WTC11 (cell line): ENCODE measurements around the gene GPLD1. TPM values are rescaled to one million over a fixed set of nuclear protein-coding genes. Genes with fewer than 3 reads are reported as not detected.

Experiments used
- AFF4 ChIP-seq: sonication (generic); formaldehyde crosslinking; IDR thresholded peaks from 2 replicates; pipeline ENCODE4 v1.8.1; 2023; ENCODE audit warnings: mild to moderate bottlenecking, missing genetic modification reagents, borderline replicate concordance
- ATF3 ChIP-seq: sonication (generic); formaldehyde crosslinking; conservative IDR thresholded peaks from 2 replicates; pipeline ENCODE4 v1.8.1; 2022; ENCODE audit warnings: mild to moderate bottlenecking, missing genetic modification reagents
- CREM ChIP-seq: sonication (generic); formaldehyde crosslinking; IDR thresholded peaks from 2 replicates; pipeline ENCODE4 v1.8.1; 2022; ENCODE audit warnings: mild to moderate bottlenecking, missing genetic modification reagents, moderate library complexity
- CTCF ChIP-seq: fragments of 200-600 bp; IDR thresholded peaks from 2 replicates; pipeline ENCODE4 v1.8.0; 2022; ENCODE audit warnings: antibody characterized with exemption
- EMX1 ChIP-seq: fragments of 250-450 bp; sonication (Bioruptor Pico); IDR thresholded peaks from 2 replicates; pipeline ENCODE4 v1.8.0; 2021; ENCODE audit warnings: mild to moderate bottlenecking
- ETV6 ChIP-seq: sonication (generic); formaldehyde crosslinking; IDR thresholded peaks from 2 replicates; pipeline ENCODE4 v1.8.1; 2022; ENCODE audit warnings: mild to moderate bottlenecking, missing genetic modification reagents
- FOXJ3 ChIP-seq: sonication (generic); formaldehyde crosslinking; IDR thresholded peaks from 2 replicates; pipeline ENCODE4 v1.9.0; 2021; ENCODE audit warnings: missing genetic modification reagents, mild to moderate bottlenecking, borderline replicate concordance
- FOXK1 ChIP-seq: sonication (generic); formaldehyde crosslinking; IDR thresholded peaks from 2 replicates; pipeline ENCODE4 v1.8.0; 2022; ENCODE audit warnings: mild to moderate bottlenecking, moderate library complexity, missing genetic modification reagents
- HMGXB4 ChIP-seq: sonication (generic); formaldehyde crosslinking; IDR thresholded peaks from 2 replicates; pipeline ENCODE4 v1.8.1; 2023; ENCODE audit warnings: mild to moderate bottlenecking, moderate library complexity, missing genetic modification reagents
- IRF1 ChIP-seq: sonication (generic); formaldehyde crosslinking; IDR thresholded peaks from 2 replicates; pipeline ENCODE4 v1.8.0; 2023; ENCODE audit warnings: missing genetic modification reagents
- IRF2 ChIP-seq: sonication (generic); formaldehyde crosslinking; IDR thresholded peaks from 2 replicates; pipeline ENCODE4 v1.8.0; 2022; ENCODE audit warnings: low read depth, missing genetic modification reagents, borderline replicate concordance
- KAT7 ChIP-seq: sonication (generic); formaldehyde crosslinking; IDR thresholded peaks from 2 replicates; pipeline ENCODE4 v1.8.1; 2023; ENCODE audit warnings: missing genetic modification reagents, mild to moderate bottlenecking, borderline replicate concordance
- MXD4 ChIP-seq: fragments of 250-450 bp; sonication (Bioruptor Pico); IDR thresholded peaks from 2 replicates; pipeline ENCODE4 v1.8.0; 2021; ENCODE audit warnings: mild to moderate bottlenecking, moderate library complexity, borderline replicate concordance
- NFATC4 ChIP-seq: fragments of 250-450 bp; sonication (Bioruptor Pico); IDR thresholded peaks from 2 replicates; pipeline ENCODE4 v1.9.0; 2021; ENCODE audit warnings: mild to moderate bottlenecking
- NFE2L1 ChIP-seq: sonication (generic); formaldehyde crosslinking; IDR thresholded peaks from 2 replicates; pipeline ENCODE4 v1.8.1; 2023; ENCODE audit warnings: missing genetic modification reagents
- RELA ChIP-seq: sonication (generic); formaldehyde crosslinking; IDR thresholded peaks from 2 replicates; pipeline ENCODE4 v1.8.1; 2022; ENCODE audit warnings: missing genetic modification reagents, mild to moderate bottlenecking, borderline replicate concordance
- TEAD1 ChIP-seq: sonication (generic); formaldehyde crosslinking; IDR thresholded peaks from 2 replicates; pipeline ENCODE4 v1.8.0; 2022; ENCODE audit warnings: mild to moderate bottlenecking, missing genetic modification reagents
- USF1 ChIP-seq: sonication (generic); formaldehyde crosslinking; IDR thresholded peaks from 2 replicates; pipeline ENCODE4 v1.8.0; 2022; ENCODE audit warnings: mild to moderate bottlenecking, missing genetic modification reagents
- ZNF219 ChIP-seq: sonication (generic); formaldehyde crosslinking; IDR thresholded peaks from 2 replicates; pipeline ENCODE4 v1.8.0; 2023; ENCODE audit warnings: missing genetic modification reagents, mild to moderate bottlenecking, borderline replicate concordance
- ZNF317 ChIP-seq: sonication (generic); formaldehyde crosslinking; IDR thresholded peaks from 2 replicates; pipeline ENCODE4 v1.8.1; 2023; ENCODE audit warnings: low read depth, mild to moderate bottlenecking, moderate library complexity, missing genetic modification reagents, borderline replicate concordance
- ZNF396 ChIP-seq: fragments of 250-450 bp; sonication (Bioruptor Pico); IDR thresholded peaks from 2 replicates; pipeline ENCODE4 v1.8.0; 2021; ENCODE audit warnings: mild to moderate bottlenecking, moderate library complexity, borderline replicate concordance
- total RNA-seq: library from RNA; stranded (reverse); gene quantifications from 3 replicates; pipeline ENCODE4 v1.2.3, GENCODE V29; 2021
- TF ChIP-seq, protein P1 (sequence below): fragments of 250-450 bp; sonication (Bioruptor Pico); IDR thresholded peaks from 2 replicates; pipeline ENCODE4 v1.8.0; 2021; ENCODE audit warnings: mild to moderate bottlenecking
- TF ChIP-seq, protein P2 (sequence below): sonication (generic); formaldehyde crosslinking; IDR thresholded peaks from 2 replicates; pipeline ENCODE4 v1.8.1; 2022; ENCODE audit warnings: missing genetic modification reagents, borderline replicate concordance
- TF ChIP-seq, protein P3 (sequence below): fragments of 250-450 bp; sonication (Bioruptor Pico); IDR thresholded peaks from 2 replicates; pipeline ENCODE4 v1.9.0; 2021; ENCODE audit warnings: moderate library complexity, mild to moderate bottlenecking, inconsistent platforms, borderline replicate concordance

GPLD1 gene
- total RNA-seq, 1 experiment from 2014 or later, result 8.4 TPM

GRCh38 chr6:24494821-24495795 is 5.7 kb upstream of the GPLD1 start, which contains the start of gene ALDH5A1 (continued):
- TF ChIP-seq HMGXB4 (CRISPR knock-in tag) (peak; percentile 54), AFF4 (CRISPR knock-in tag) (no peak), FOXJ3 (CRISPR knock-in tag) (no peak), USF1 (no peak; the same call in 1 of the 2 replicates), TEAD1 (CRISPR knock-in tag) (peak; percentile 56; the same call in 1 of the 2 replicates), IRF1 (peak; percentile 47; the same call in 1 of the 2 replicates), NFE2L1 (CRISPR knock-in tag) (peak; percentile 60; the same call in 1 of the 2 replicates), CREM (CRISPR knock-in tag) (no peak), NFATC4 (CRISPR knock-in tag) (no peak), ETV6 (CRISPR knock-in tag) (0 out of 2 replicates have a peak, but pooled peaks have one; percentile 30), MXD4 (CRISPR knock-in tag) (no peak), ATF3 (no peak), KAT7 (CRISPR knock-in tag) (peak; percentile 80; the same call in 1 of the 2 replicates), ZNF317 (CRISPR knock-in tag) (no peak), FOXK1 (CRISPR knock-in tag) (no peak; the same call in 1 of the 2 replicates), ZNF396 (CRISPR knock-in tag) (no peak), CTCF (no peak), EMX1 (CRISPR knock-in tag) (no peak), ZNF219 (no peak), IRF2 (no peak), RELA (no peak)
- TF ChIP-seq, protein P1, sequence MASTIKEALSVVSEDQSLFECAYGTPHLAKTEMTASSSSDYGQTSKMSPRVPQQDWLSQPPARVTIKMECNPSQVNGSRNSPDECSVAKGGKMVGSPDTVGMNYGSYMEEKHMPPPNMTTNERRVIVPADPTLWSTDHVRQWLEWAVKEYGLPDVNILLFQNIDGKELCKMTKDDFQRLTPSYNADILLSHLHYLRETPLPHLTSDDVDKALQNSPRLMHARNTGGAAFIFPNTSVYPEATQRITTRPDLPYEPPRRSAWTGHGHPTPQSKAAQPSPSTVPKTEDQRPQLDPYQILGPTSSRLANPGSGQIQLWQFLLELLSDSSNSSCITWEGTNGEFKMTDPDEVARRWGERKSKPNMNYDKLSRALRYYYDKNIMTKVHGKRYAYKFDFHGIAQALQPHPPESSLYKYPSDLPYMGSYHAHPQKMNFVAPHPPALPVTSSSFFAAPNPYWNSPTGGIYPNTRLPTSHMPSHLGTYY, result no peak
- TF ChIP-seq, protein P2, sequence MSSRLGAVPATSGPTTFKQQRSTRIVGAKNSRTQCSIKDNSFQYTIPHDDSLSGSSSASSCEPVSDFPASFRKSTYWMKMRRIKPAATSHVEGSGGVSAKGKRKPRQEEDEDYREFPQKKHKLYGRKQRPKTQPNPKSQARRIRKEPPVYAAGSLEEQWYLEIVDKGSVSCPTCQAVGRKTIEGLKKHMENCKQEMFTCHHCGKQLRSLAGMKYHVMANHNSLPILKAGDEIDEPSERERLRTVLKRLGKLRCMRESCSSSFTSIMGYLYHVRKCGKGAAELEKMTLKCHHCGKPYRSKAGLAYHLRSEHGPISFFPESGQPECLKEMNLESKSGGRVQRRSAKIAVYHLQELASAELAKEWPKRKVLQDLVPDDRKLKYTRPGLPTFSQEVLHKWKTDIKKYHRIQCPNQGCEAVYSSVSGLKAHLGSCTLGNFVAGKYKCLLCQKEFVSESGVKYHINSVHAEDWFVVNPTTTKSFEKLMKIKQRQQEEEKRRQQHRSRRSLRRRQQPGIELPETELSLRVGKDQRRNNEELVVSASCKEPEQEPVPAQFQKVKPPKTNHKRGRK, result 0 out of 2 replicates have a peak, but pooled peaks have one; percentile 56
- TF ChIP-seq, protein P3, sequence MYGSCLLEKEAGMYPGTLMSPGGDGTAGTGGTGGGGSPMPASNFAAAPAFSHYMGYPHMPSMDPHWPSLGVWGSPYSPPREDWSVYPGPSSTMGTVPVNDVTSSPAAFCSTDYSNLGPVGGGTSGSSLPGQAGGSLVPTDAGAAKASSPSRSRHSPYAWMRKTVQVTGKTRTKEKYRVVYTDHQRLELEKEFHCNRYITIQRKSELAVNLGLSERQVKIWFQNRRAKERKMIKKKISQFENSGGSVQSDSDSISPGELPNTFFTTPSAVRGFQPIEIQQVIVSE, result no peak
